ENCODE results near the gene PRR20G. TPM values are rescaled to one million over a fixed set of nuclear protein-coding genes. Genes with fewer than 3 reads are reported as not detected.

The PRR20G gene
- total and polyA plus RNA-seq, 2 of the 4 experiments (the other 2 are of a cell fraction) = not detected

GRCh38 chr3:127325629-127325961 lies 37.7 kb upstream of the PRR20G start:
- Histone ChIP-seq H2BK5ac (ENCODE audit: low read depth, low read length, poor library complexity, severe bottlenecking) (no peak overlapping the region), H3K4me1 (ENCODE audit: control insufficient read depth, insufficient read depth, low read length) (no peaks in the 10 kb centered on the region), H3K14ac (replicated peaks; ENCODE audit: low read depth, low read length) (no peak overlapping the region), H3K4me3 (ENCODE audit: insufficient read depth, low read depth, low read length) (no peak overlapping the region), H3K27me3 (ENCODE audit: control insufficient read depth, insufficient read depth, low read length) (no peaks in the 10 kb centered on the region), H3K56ac (ENCODE audit: extremely low read depth, insufficient read depth, low read length) (no peak overlapping the region), H4K8ac (ENCODE audit: low read depth in 2 of 2, low read length in 2 of 2) (no peak overlapping the region), H4K5ac (ENCODE audit: low read depth, low read length) (no peak overlapping the region), H3K18ac (ENCODE audit: low read depth, low read length) (no peak overlapping the region), H4K91ac (ENCODE audit: insufficient read depth, low read depth, low read length) (no peak overlapping the region), H4K20me1 (ENCODE audit: insufficient read depth, low read length) (no peaks in the 10 kb centered on the region), H3K4me2 (ENCODE audit: low read depth, low read length) (no peak overlapping the region), H3K27ac (ENCODE audit: insufficient read depth, low read length) (no peak overlapping the region), H3K4ac (ENCODE audit: low read depth, low read length) (no peak overlapping the region), H3K79me1 (ENCODE audit: low read depth in 1 of 2, low read length in 2 of 2) (no peaks in the 10 kb centered on the region), H3K9ac (ENCODE audit: low read depth, low read length) (no peak overlapping the region), H3K9me1 (ENCODE audit: insufficient read depth, low read length) (no peaks in the 10 kb centered on the region), H3K36me3 (ENCODE audit: control insufficient read depth, insufficient read depth, low read length) (no peaks in the 10 kb centered on the region), H2AK9ac (replicated peaks; ENCODE audit: low read depth, low read length, poor library complexity) (no peak overlapping the region), H2BK20ac (ENCODE audit: low read depth, low read length) (no peak overlapping the region), H3K9me3 (ENCODE audit: control insufficient read depth, insufficient read depth, low read length) (no peaks in the 10 kb centered on the region), H2BK120ac (ENCODE audit: low read depth, low read length) (no peak overlapping the region), H2BK15ac (ENCODE audit: low read depth, low read length) (no peak overlapping the region), H2AFZ (replicated peaks; ENCODE audit: low read length, poor library complexity) (no peak overlapping the region), H2AK5ac (ENCODE audit: low read depth, low read length) (no peak overlapping the region), H3K23ac (ENCODE audit: low read depth, low read length) (no peak overlapping the region)
- ATAC-seq (ENCODE audit: low read depth) (no peak), DNase-seq (no peak)
- TF ChIP-seq CTCF (conservative IDR thresholded peaks at IDR 0.05; ENCODE audit: low read depth, low read length) (no peak), MAZ (IDR thresholded peaks at IDR 0.05; ENCODE audit: borderline replicate concordance, low read depth, low read length) (no peak), MAFK (IDR thresholded peaks at IDR 0.05; ENCODE audit: low read depth, low read length) (no peak), SMC3 (IDR thresholded peaks at IDR 0.05; ENCODE audit: low read depth, low read length) (no peak), RCOR1 (IDR thresholded peaks at IDR 0.05; ENCODE audit: insufficient replicate concordance, low read length) (no peak), NFE2L2 (IDR thresholded peaks at IDR 0.05; ENCODE audit: low read depth, low read length) (no peak), RAD21 (IDR thresholded peaks at IDR 0.05; ENCODE audit: low read length) (no peak), RFX5 (IDR thresholded peaks at IDR 0.05; ENCODE audit: low read depth, low read length) (no peak)
- intact Hi-C loops (cut with micrococcal nuclease) = no loop called here
- in situ Hi-C loops (cut with MboI; ENCODE audit: low sequenced_read_pairs) = no loop called here
- CTCF ChIA-PET = no interaction called here
- no TSS peak for BruUV-seq (replicated peaks)
- dilution Hi-C loops (cut with HindIII; ENCODE audit: low sequenced_read_pairs, unreplicated experiment) = no loop called here
- POLR2A ChIA-PET (ENCODE audit: unreplicated experiment) = no interaction called here
- 100% methylated on average over 1 of the region's 1 CpG; no CpG with 5 or more reads in 1 of the 2 experiments for WGBS, 2 experiments (ENCODE audit: extremely low coverage in 2 of 2, insufficient read length in 1 of 2)

Data from IMR-90 (cell line).